Endothelial cell of umbilical vein (primary cell): ENCODE results near the gene SLC9A1.

Experiments used
- EZH2 ChIP-seq: IDR thresholded peaks from 2 replicates; pipeline ENCODE4 v1.6.1; 2012; ENCODE audit warnings: borderline replicate concordance, low read depth, mild to moderate bottlenecking, moderate library complexity, low read length, inconsistent platforms; ENCODE audit not compliant: severe bottlenecking
- FOS ChIP-seq: IDR thresholded peaks from 2 replicates; pipeline ENCODE4 v1.6.1; 2011; ENCODE audit warnings: mild to moderate bottlenecking, low read length, moderate library complexity, borderline replicate concordance; ENCODE audit not compliant: insufficient read depth
- GATA2 ChIP-seq: IDR thresholded peaks from 2 replicates; pipeline ENCODE4 v1.7.0; 2011; ENCODE audit warnings: low read depth, mild to moderate bottlenecking, moderate library complexity, mixed read lengths, low read length; ENCODE audit not compliant: insufficient read length, insufficient read depth
- MAX ChIP-seq: IDR thresholded peaks from 2 replicates; pipeline ENCODE4 v1.6.1; 2011; ENCODE audit not compliant: insufficient read depth, insufficient read length
- MYC ChIP-seq: IDR thresholded peaks from one replicate; pipeline ENCODE4 v1.6.1; 2011; ENCODE audit warnings: mild to moderate bottlenecking, low read depth, low read length
- POLR2A ChIP-seq: IDR thresholded peaks from 2 replicates; pipeline ENCODE4 v1.6.1; 2012; ENCODE audit warnings: low read depth, mild to moderate bottlenecking, control low read depth, low read length
- TF ChIP-seq, protein P1 (sequence below), 2 donors: IDR thresholded peaks; 1 replicate in 1 of 2; 2 replicates in 1 of 2; pipeline ENCODE4 v1.5.1; 2011; ENCODE audit warnings: low read length in 2 of 2, mild to moderate bottlenecking in 2 of 2, moderate library complexity in 2 of 2, control low read depth in 1 of 2, inconsistent platforms in 1 of 2, low read depth in 1 of 2; ENCODE audit not compliant: insufficient read depth in 1 of 2; ENCODE audit errors: extremely low read depth in 1 of 2

- TF ChIP-seq, protein P1, sequence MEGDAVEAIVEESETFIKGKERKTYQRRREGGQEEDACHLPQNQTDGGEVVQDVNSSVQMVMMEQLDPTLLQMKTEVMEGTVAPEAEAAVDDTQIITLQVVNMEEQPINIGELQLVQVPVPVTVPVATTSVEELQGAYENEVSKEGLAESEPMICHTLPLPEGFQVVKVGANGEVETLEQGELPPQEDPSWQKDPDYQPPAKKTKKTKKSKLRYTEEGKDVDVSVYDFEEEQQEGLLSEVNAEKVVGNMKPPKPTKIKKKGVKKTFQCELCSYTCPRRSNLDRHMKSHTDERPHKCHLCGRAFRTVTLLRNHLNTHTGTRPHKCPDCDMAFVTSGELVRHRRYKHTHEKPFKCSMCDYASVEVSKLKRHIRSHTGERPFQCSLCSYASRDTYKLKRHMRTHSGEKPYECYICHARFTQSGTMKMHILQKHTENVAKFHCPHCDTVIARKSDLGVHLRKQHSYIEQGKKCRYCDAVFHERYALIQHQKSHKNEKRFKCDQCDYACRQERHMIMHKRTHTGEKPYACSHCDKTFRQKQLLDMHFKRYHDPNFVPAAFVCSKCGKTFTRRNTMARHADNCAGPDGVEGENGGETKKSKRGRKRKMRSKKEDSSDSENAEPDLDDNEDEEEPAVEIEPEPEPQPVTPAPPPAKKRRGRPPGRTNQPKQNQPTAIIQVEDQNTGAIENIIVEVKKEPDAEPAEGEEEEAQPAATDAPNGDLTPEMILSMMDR (IDR thresholded peaks at IDR 0.05; ENCODE audit: extremely low read depth in 1 of 2, insufficient read depth in 1 of 2, low read depth in 1 of 2, low read length in 2 of 2) = no peak
- no peak for TF ChIP-seq MAX
- no peak for TF ChIP-seq MYC
- TF ChIP-seq POLR2A = no peak
- no peak for TF ChIP-seq FOS
- TF ChIP-seq EZH2 = no peak
- no peak for TF ChIP-seq GATA2
Measured at GRCh38 chr1:27144049-27144748, 10.7 kb downstream of the SLC9A1 start.
